ENCODE measurements around the gene MAP3K5. TPM values are rescaled to one million over a fixed set of nuclear protein-coding genes. Genes with fewer than 3 reads are reported as not detected.

MAP3K5 gene
- total and polyA plus RNA-seq, 3 donors from 2014 or later: 21.3 to 55.3 (median 46.1) TPM

DNA sequence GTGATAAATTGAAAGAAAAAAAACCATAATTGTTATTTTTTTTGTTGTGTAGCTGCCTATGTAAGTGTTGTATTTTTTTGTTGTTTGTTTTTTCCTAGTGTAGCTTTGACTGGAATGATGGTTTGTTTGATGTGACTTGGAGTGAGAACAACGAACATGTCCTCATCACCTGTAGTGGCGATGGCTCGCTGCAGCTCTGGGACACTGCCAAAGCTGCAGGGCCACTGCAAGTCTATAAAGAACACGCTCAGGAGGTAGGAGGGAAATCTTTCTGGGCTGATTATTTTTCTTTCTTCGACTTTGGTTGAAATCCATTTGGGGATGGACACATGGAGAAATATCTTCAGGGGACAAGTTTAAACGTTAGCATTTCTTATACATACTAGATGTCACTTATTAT, 33.9 kb upstream of the MAP3K5 start:
- Histone ChIP-seq H3K9me3 (no peaks in the 10 kb centered on the region), H3K27ac (no peak overlapping the region), H3K4me1 (peaks cover 5% of the 10 kb centered on the region), H3K4me3 (no peak overlapping the region), H3K27me3 (no peaks in the 10 kb centered on the region), H3K36me3 (ENCODE audit: low read depth, missing control alignments) (no peaks in the 10 kb centered on the region)
- intact Hi-C loops (cut with DNase I; ENCODE audit: low total_unique reads): no loop called here
- TF ChIP-seq CTCF (IDR thresholded peaks at IDR 0.05) (no peak), POLR2A (IDR thresholded peaks at IDR 0.05) (no peak)
- no peak for DNase-seq
- WGBS, 2 donors: 90 to 91% methylated on average over 6 of the region's 6 CpGs

DNA sequence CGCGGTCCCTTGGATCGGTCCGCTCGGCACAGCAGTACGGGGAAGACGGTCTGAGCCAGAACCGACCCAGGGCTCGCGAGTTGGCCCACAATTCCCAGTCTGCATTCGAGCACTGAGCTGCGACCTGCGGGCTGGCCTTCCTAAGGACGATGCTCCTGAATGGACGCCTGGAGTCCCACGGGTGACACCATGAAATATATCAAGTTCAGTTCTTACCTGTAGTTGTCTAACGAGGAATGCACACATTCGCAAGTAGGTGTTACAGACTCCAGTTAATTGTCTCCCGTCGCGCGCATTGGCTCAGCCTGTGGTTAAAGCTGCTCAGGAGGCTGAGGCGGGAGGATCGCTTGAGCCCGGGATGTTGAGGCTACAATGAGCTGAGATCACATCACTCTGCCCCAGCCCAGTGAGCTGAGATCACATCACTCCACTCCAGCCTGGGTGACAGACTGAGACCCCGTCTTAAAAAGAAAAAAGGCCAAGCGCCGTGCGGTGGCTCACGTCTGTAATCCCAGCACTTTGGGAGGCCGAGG, 30.9 kb upstream of the MAP3K5 start:
- no peaks in the 10 kb centered on the region for H3K27me3 ChIP-seq
- H3K27ac ChIP-seq: peak overlapping the region; percentile 78 to 91
- peak; percentile 63 for DNase-seq
- TF ChIP-seq CTCF (IDR thresholded peaks at IDR 0.05) (no peak), POLR2A (IDR thresholded peaks at IDR 0.05) (no peak)
- intact Hi-C loops (cut with DNase I; ENCODE audit: low total_unique reads): no loop called here
- H3K4me1 ChIP-seq: peaks cover 5% of the 10 kb centered on the region
- H3K9me3 ChIP-seq: no peaks in the 10 kb centered on the region
- 43 to 73% methylated on average over 12 to 30 of the region's 31 CpGs for WGBS, 2 donors
- H3K4me3 ChIP-seq: peak overlapping the region; percentile 67 to 77
- H3K36me3 ChIP-seq (ENCODE audit: low read depth, missing control alignments): no peaks in the 10 kb centered on the region

DNA sequence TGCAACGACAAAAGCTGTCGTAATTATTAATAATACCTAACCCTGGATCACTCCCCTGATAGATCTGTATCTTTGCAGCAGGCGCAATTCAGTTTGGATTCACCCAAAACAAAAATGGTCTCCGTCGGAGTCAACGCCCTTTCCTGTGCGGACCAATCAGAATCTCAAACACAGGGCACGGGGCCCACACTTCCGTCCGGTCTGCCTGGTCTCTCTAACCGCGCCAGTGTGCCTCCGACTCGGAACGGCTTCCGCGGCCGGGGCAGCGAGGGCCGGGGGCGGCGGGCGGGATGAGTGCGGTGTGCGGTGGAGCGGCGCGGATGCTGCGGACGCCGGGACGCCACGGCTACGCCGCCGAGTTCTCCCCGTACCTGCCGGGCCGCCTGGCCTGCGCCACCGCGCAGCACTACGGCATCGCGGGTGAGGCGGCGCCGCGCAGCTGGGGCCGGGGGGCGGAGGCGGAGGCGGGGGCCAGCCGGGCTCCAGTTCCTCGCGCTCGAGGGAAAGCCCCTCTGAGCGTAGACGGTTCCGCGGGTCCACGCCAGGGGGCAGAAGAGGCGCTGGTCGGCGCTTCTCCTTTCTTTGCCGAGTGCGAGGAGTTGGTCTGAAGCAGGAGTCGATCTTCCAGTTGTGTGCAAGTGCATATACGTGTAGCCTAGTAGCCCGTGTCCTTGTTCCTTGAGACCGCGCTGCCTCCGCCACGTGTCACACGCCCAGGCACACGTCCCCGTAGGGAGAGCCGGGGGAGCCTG, 30.3 kb upstream of the MAP3K5 start, which contains the start of gene PEX7:
Gene PEX7 (plus strand): TSS at position 217 of the 752 bp plus-strand sequence. CDS start 74 bp downstream, at position 291.
- intact Hi-C loops (cut with DNase I; ENCODE audit: low total_unique reads): no loop called here
- Histone ChIP-seq H3K4me3 (peak within 1 kb of the TSS; percentile 67 to 77), H3K36me3 (ENCODE audit: low read depth, missing control alignments) (no peaks in the 10 kb centered on the region), H3K9me3 (no peaks in the 10 kb centered on the region), H3K27ac (peak within 1 kb of the TSS; percentile 78 to 91), H3K27me3 (no peaks in the 10 kb centered on the region), H3K4me1 (peaks cover 5% of the 10 kb centered on the region)
- 0% methylated on average over 6 to 69 of the region's 78 CpGs for WGBS, 2 donors
- peak; percentile 97 for DNase-seq
- TF ChIP-seq POLR2A (IDR thresholded peaks at IDR 0.05) (no peak), CTCF (IDR thresholded peaks at IDR 0.05) (peak; percentile 48 to 61 (median 56))

GRCh38 chr6:136822046-136822375, 29.7 kb upstream of the MAP3K5 start:
- Histone ChIP-seq H3K36me3 (ENCODE audit: low read depth, missing control alignments) (no peaks in the 10 kb centered on the region), H3K4me1 (peaks cover 5% of the 10 kb centered on the region), H3K27ac (peak overlapping the region; percentile 78 to 91), H3K4me3 (peak overlapping the region; percentile 67 to 77), H3K9me3 (no peaks in the 10 kb centered on the region), H3K27me3 (no peaks in the 10 kb centered on the region)
- intact Hi-C loops (cut with DNase I; ENCODE audit: low total_unique reads): no loop called here
- TF ChIP-seq CTCF (IDR thresholded peaks at IDR 0.05) (no peak), POLR2A (IDR thresholded peaks at IDR 0.05) (no peak)
- peak; percentile 40 for DNase-seq
- WGBS, 2 donors: 1% methylated on average over 11 of the region's 11 CpGs
